Osteoblast (primary cell): ENCODE measurements around the gene TUT1. TPM values are rescaled to one million over a fixed set of nuclear protein-coding genes. Genes with fewer than 3 reads are reported as not detected.

Experiments used
- DNase-seq: peaks from one replicate; pipeline ENCODE4 v3.0.0; 2011; ENCODE audit warnings: low spot score, mixed read lengths; ENCODE audit not compliant: insufficient read length; ENCODE audit errors: missing footprints
- H2AFZ ChIP-seq: 2 replicates; pipeline ENCODE4 v1.6.0; 2011; ENCODE audit warnings: mild to moderate bottlenecking, low read length
- H3K27ac ChIP-seq: 2 replicates; pipeline ENCODE4 v1.5.1; 2011; ENCODE audit warnings: mild to moderate bottlenecking, low read depth, low read length, moderate library complexity
- H3K27me3 ChIP-seq: 2 replicates; pipeline ENCODE4 v1.6.0; 2012; ENCODE audit warnings: mild to moderate bottlenecking, control low read depth, inconsistent platforms, low read length, moderate library complexity; ENCODE audit not compliant: insufficient read depth
- H3K36me3 ChIP-seq: 2 replicates; pipeline ENCODE4 v1.5.1; 2011; ENCODE audit warnings: mild to moderate bottlenecking, low read length, control low read depth, moderate library complexity; ENCODE audit not compliant: insufficient read depth
- H3K4me1 ChIP-seq: 2 replicates; pipeline ENCODE4 v1.5.1; 2011; ENCODE audit warnings: mild to moderate bottlenecking, low read length, control low read depth, moderate library complexity; ENCODE audit not compliant: insufficient read depth
- H3K4me2 ChIP-seq: 2 replicates; pipeline ENCODE4 v1.6.0; 2011; ENCODE audit warnings: mild to moderate bottlenecking, low read length; ENCODE audit not compliant: insufficient read depth
- H3K4me3 ChIP-seq: fragments of 200-600 bp; sonication (generic); 3 replicates; pipeline ENCODE4 v1.5.1; 2012; ENCODE audit warnings: mild to moderate bottlenecking, low read length, inconsistent platforms; ENCODE audit not compliant: insufficient read depth
- H3K79me2 ChIP-seq: 2 replicates; pipeline ENCODE4 v1.6.0; 2012; ENCODE audit warnings: mild to moderate bottlenecking, low read length, control low read depth, inconsistent platforms; ENCODE audit not compliant: insufficient read depth
- H3K9me3 ChIP-seq: 2 replicates; pipeline ENCODE4 v1.5.1; 2011; ENCODE audit warnings: low read depth, low read length, control low read depth
- H4K20me1 ChIP-seq: 2 replicates; pipeline ENCODE4 v1.6.0; 2012; ENCODE audit warnings: mild to moderate bottlenecking, low read length, control low read depth; ENCODE audit not compliant: insufficient read depth
- CTCF ChIP-seq: IDR thresholded peaks from 2 replicates; pipeline ENCODE4 v1.5.1; 2011; ENCODE audit warnings: mild to moderate bottlenecking, low read depth, low read length, moderate library complexity; ENCODE audit errors: extremely low read depth
- total RNA-seq: library from RNA; depleted of rRNA; stranded (reverse); fragments of >200 nt; gene quantifications from 2 replicates; pipeline ENCODE4 v1.2.3, GENCODE V29; 2012

Gene TUT1
- total RNA-seq, 1 donor: 7.6 TPM

- Histone ChIP-seq H3K27me3 (no peaks in the 10 kb centered on the region), H3K9me3 (no peaks in the 10 kb centered on the region), H3K4me2 (peak overlapping the region; percentile 76), H4K20me1 (peaks cover 24% of the 10 kb centered on the region), H3K36me3 (peaks cover 39% of the 10 kb centered on the region), H3K79me2 (peaks cover 15% of the 10 kb centered on the region), H3K27ac (peak overlapping the region; percentile 85), H2AFZ (no peak overlapping the region), H3K4me1 (peaks cover 69% of the 10 kb centered on the region), H3K4me3 (no peak overlapping the region)
- TF ChIP-seq CTCF: no peak
- DNase-seq: peak; percentile 30
These were observed 34.3 kb downstream of the TUT1 start for GRCh38 chr11:62556875-62557631.

GRCh38 chr11:62556108-62556874, 35.0 kb downstream of the TUT1 start:
- TF ChIP-seq CTCF: no peak

GRCh38 chr11:62555464-62556107, 35.7 kb downstream of the TUT1 start:
- peaks cover 20% of the 10 kb centered on the region for H4K20me1 ChIP-seq
- H3K4me2 ChIP-seq: peak overlapping the region; percentile 76
- peaks cover 15% of the 10 kb centered on the region for H3K79me2 ChIP-seq
- no peaks in the 10 kb centered on the region for H3K9me3 ChIP-seq
- no peaks in the 10 kb centered on the region for H3K27me3 ChIP-seq
- TF ChIP-seq CTCF: no peak
- peaks cover 32% of the 10 kb centered on the region for H3K36me3 ChIP-seq
- peak overlapping the region; percentile 52 for H3K4me3 ChIP-seq
- DNase-seq: peak; percentile 84
- H2AFZ ChIP-seq: no peak overlapping the region
- H3K27ac ChIP-seq: peak overlapping the region; percentile 85
- H3K4me1 ChIP-seq: peaks cover 71% of the 10 kb centered on the region

More at GRCh38 chr11:62556108-62556874, 35.0 kb downstream of the TUT1 start:
- Histone ChIP-seq H3K9me3 (no peaks in the 10 kb centered on the region), H3K27me3 (no peaks in the 10 kb centered on the region), H3K27ac (peak overlapping the region; percentile 85), H3K4me2 (peak overlapping the region; percentile 76), H3K4me3 (peak overlapping the region; percentile 52), H3K4me1 (peaks cover 76% of the 10 kb centered on the region), H2AFZ (peak overlapping the region; percentile 64), H3K79me2 (peaks cover 15% of the 10 kb centered on the region), H3K36me3 (peaks cover 32% of the 10 kb centered on the region), H4K20me1 (peaks cover 23% of the 10 kb centered on the region)
- DNase-seq: peak; percentile 98
